ENCODE data around the gene GLIPR1L1.

The GLIPR1L1 gene

GRCh38 chr12:75389061-75389460 lies 54.6 kb downstream of the GLIPR1L1 start:
- no peak overlapping the region for H3K4me3 ChIP-seq (ENCODE audit: low read length)
- TF ChIP-seq ZNF274 (IDR thresholded peaks at IDR 0.05; ENCODE audit: low read depth, low read length), result no peak

GRCh38 chr12:75389706-75390105 lies 55.2 kb downstream of the GLIPR1L1 start:
- H3K4me3 ChIP-seq (ENCODE audit: low read length), result peak overlapping the region; percentile 8; the same call in 1 of the 2 replicates
- no peak for TF ChIP-seq ZNF274 (IDR thresholded peaks at IDR 0.05; ENCODE audit: low read depth, low read length)

DNA sequence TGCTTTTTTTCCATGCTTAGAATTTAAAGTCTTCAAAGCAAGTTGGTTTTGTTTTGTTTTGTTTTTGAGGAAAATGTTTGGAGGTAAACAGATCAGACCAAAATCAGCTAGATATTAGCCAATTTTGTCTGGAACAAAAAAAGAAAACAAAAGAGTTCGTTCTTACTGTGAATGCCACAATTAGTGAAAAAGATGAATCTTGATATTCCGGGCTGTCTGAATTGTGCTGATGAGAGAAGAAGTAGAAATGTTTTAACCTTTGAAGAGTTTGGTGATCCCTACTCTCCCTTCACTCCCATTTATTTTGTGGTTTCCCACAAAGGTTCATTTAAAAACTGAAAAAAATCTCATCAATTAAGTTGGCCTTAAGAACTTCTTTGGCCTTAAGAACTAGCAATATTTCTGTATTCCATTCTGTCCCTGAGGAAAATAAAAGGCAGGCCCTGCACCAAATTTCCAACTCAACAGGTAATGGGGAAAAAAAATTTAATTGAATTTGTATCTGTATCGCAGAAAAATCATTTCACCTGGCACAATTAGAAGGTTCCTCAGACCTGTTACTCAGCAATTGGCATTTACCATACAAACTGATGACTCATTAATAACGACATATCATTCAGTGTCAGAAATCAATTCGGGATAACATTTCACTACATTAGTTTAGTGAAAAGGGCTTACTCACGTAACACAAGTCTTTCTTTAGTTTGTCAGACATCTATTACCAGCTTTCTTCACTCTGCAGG lies 55.9 kb downstream of the GLIPR1L1 start:
- no peak for TF ChIP-seq ZNF274 (IDR thresholded peaks at IDR 0.05; ENCODE audit: low read depth, low read length)
- H3K4me3 ChIP-seq (ENCODE audit: low read length), result peak overlapping the region; percentile 50

DNA sequence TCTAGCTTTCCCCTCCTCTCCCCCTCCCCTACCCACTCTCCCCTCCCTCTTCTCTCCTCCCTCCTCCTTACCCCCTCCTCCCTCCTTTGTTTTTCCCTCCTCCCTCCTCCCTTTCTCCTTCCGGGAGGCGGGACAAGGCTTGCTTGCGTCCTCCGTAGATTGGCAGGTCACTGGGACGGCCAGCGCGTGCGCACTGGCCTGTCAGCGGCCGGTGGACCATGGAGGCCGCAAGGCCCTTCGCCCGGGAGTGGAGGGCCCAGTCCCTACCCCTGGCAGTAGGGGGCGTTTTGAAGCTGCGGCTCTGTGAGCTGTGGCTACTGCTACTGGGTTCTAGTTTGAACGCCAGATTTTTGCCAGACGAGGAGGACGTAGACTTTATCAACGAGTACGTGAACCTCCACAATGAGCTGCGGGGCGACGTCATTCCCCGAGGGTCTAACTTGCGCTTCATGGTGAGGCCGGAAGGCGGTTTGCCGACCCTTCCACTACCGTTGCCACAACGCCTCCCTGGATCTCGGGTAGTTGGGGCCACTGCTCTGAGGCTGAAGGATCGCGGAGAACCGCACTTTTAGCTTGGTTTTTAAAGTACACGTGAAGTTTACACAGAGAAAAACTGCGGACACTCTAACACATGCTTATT lies 56.5 kb downstream of the GLIPR1L1 start, which contains the start of gene GLIPR1L2:
Gene GLIPR1L2 (plus strand): TSS at position 191 of the 640 bp plus-strand sequence. CDS start 28 bp downstream, at position 219.
- peak within 1 kb of the TSS; percentile 62 for H3K4me3 ChIP-seq (ENCODE audit: low read length)

DNA sequence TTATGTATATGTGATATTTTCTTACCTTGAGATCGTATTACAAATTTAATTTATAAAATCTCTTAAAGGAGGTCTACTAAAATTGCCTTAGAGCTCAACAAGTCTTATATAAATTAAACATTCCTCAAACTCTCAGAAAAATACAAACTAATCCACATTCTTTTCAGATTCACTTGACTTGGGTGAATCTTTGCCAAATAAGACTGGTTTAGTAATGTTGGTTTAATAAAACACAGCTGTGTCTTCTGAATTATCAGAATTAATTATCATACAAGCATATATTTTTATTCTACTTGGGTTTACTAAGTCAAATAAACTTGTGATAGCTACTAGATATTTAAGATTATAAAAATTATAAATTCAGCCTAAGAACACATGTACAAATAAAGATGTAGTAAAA lies 69.8 kb downstream of the GLIPR1L1 start:
- H3K4me3 ChIP-seq (ENCODE audit: low read length), result no peak overlapping the region
- TF ChIP-seq ZNF274 (IDR thresholded peaks at IDR 0.05; ENCODE audit: low read depth, low read length), result no peak

More for the DNA sequence above, 56.5 kb downstream of the GLIPR1L1 start, which contains the start of gene GLIPR1L2:
- TF ChIP-seq ZNF274 (IDR thresholded peaks at IDR 0.05; ENCODE audit: low read depth, low read length), result no peak

GRCh38 chr12:75407683-75408082 lies 73.2 kb downstream of the GLIPR1L1 start:
- H3K4me3 ChIP-seq (ENCODE audit: low read length), result no peak overlapping the region
- no peak for TF ChIP-seq ZNF274 (IDR thresholded peaks at IDR 0.05; ENCODE audit: low read depth, low read length)

DNA sequence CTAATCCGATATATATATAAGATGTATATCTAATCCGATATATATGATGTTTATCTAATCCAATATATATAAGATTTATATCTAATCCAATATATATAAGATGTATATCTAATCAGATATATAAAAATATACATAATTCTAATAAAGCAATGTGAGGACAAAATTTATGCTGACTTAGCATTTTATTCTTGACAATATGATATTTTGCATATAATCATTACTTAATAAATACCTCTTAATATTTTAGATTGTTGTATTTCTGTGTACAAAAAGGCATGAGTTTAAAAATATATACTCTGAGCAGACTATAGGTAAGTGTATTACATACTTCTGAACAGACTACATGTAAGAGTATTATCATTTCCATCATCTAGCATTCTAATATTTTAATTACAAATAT lies 75.4 kb downstream of the GLIPR1L1 start:
- no peak overlapping the region for H3K4me3 ChIP-seq (ENCODE audit: low read length)
- TF ChIP-seq ZNF274 (IDR thresholded peaks at IDR 0.05; ENCODE audit: low read depth, low read length), result no peak

DNA sequence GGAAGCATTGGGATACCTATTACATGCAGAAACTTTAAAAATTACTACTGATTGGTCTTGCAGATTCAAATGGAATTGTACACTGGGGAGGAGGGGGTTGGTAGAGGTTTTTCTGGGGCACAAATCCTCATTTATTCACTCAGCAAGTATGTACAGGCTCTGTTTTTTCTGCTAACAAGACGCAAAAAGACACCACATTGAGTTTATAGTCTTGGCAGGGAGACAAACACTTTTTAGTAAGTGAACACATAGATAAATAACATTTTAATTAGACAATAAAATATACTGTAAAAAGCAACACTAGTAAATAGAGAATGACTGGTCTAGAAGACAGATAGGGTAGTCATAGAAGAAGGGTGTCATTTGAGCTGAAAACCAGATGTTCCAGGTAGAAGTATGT lies 80.2 kb downstream of the GLIPR1L1 start:
- no peak for TF ChIP-seq ZNF274 (IDR thresholded peaks at IDR 0.05; ENCODE audit: low read depth, low read length)
- no peak overlapping the region for H3K4me3 ChIP-seq (ENCODE audit: low read length)

- no peak overlapping the region for H3K4me3 ChIP-seq (ENCODE audit: low read length)
- no peak for TF ChIP-seq ZNF274 (IDR thresholded peaks at IDR 0.05; ENCODE audit: low read depth, low read length)
Observed at GRCh38 chr12:75419841-75420240, 85.4 kb downstream of the GLIPR1L1 start.
